ENCODE results near the gene CACNA1H. TPM values are rescaled to one million over a fixed set of nuclear protein-coding genes. Genes with fewer than 3 reads are reported as not detected.

The CACNA1H gene
- total RNA-seq, 1 experiment from 2014 or later: 24.3 TPM

GRCh38 chr16:1121601-1122397 is 31.1 kb upstream of the CACNA1H start:
- Histone ChIP-seq H3K27ac (ENCODE audit: low read depth, low read length) (no peak overlapping the region), H3K36me3 (ENCODE audit: control insufficient read depth in 1 of 2, insufficient read depth in 2 of 2, low read length in 2 of 2) (no peaks in the 10 kb centered on the region), H4K20me1 (ENCODE audit: insufficient read depth) (no peaks in the 10 kb centered on the region), H2AFZ (ENCODE audit: low read depth, low read length, poor library complexity, severe bottlenecking) (no peak overlapping the region), H3K9me3 (ENCODE audit: control insufficient read depth in 1 of 2, insufficient read depth in 1 of 2, low read depth in 1 of 2, low read length in 2 of 2) (no peaks in the 10 kb centered on the region), H3K27me3 (ENCODE audit: insufficient read depth, low read length) (no peaks in the 10 kb centered on the region), H3K79me2 (ENCODE audit: insufficient read depth, low read length) (no peaks in the 10 kb centered on the region), H3K4me2 (ENCODE audit: low read length) (no peak overlapping the region), H3K9me2 (ENCODE audit: insufficient read depth) (no peaks in the 10 kb centered on the region), H3K4me1 (ENCODE audit: control insufficient read depth in 1 of 2, insufficient read depth in 2 of 2, low read length in 2 of 2) (peaks cover 12 to 13% of the 10 kb centered on the region in 2 experiments; a peak in 3 of 4 replicates), H3K9ac (ENCODE audit: low read length) (no peak overlapping the region), H3K4me3 (replicated peaks in 1 of 2; ENCODE audit: low read depth in 1 of 2, low read length in 2 of 2) (no peak overlapping the region)
- DNase-seq (ENCODE audit: low read depth, low spot score) (no peak), ATAC-seq (no peak)
- TF ChIP-seq EGR1 (IDR thresholded peaks at IDR 0.05; ENCODE audit: low read depth) (no peak), JUND (IDR thresholded peaks at IDR 0.05) (no peak), ZBTB33 (IDR thresholded peaks at IDR 0.05; ENCODE audit: extremely low read depth, insufficient replicate concordance, low read length) (no peak), POLR2A (IDR thresholded peaks at IDR 0.05; ENCODE audit: borderline replicate concordance, extremely low read depth, insufficient read depth, insufficient read length) (no peak), RAD21 (IDR thresholded peaks at IDR 0.05; ENCODE audit: low read depth) (no peak), MAX (IDR thresholded peaks at IDR 0.05) (no peak)
- BruUV-seq (replicated peaks): no TSS peak
- POLR2A ChIA-PET: no interaction called here
- CTCF ChIA-PET: no interaction called here
- RAD21 ChIA-PET (ENCODE audit: low non-redundant PET in 1 of 2, low total read pairs in 2 of 2, uncharacterized antibody in 2 of 2, unreplicated experiment in 2 of 2): no interaction called here
- intact Hi-C loops (cut with micrococcal nuclease): no loop called here

GRCh38 chr16:1122398-1122765 is 30.5 kb upstream of the CACNA1H start:
- H3K27me3 ChIP-seq (ENCODE audit: insufficient read depth, low read length): no peaks in the 10 kb centered on the region
- no peak overlapping the region for H3K4me3 ChIP-seq (replicated peaks in 1 of 2; ENCODE audit: low read depth in 1 of 2, low read length in 2 of 2)
- H3K9me2 ChIP-seq (ENCODE audit: insufficient read depth): no peaks in the 10 kb centered on the region
- POLR2A ChIA-PET: no interaction called here
- H3K9ac ChIP-seq (ENCODE audit: low read length): no peak overlapping the region
- no peak overlapping the region for H2AFZ ChIP-seq (ENCODE audit: low read depth, low read length, poor library complexity, severe bottlenecking)
- no peak for ATAC-seq
- no peak for DNase-seq (ENCODE audit: low read depth, low spot score)
- peaks cover 12 to 13% of the 10 kb centered on the region in 2 experiments; a peak in 3 of 4 replicates for H3K4me1 ChIP-seq (ENCODE audit: control insufficient read depth in 1 of 2, insufficient read depth in 2 of 2, low read length in 2 of 2)
- H3K4me2 ChIP-seq (ENCODE audit: low read length): no peak overlapping the region
- no peaks in the 10 kb centered on the region for H3K36me3 ChIP-seq (ENCODE audit: control insufficient read depth in 1 of 2, insufficient read depth in 2 of 2, low read length in 2 of 2)
- intact Hi-C loops (cut with micrococcal nuclease): no loop called here
- no peaks in the 10 kb centered on the region for H3K79me2 ChIP-seq (ENCODE audit: insufficient read depth, low read length)
- H3K9me3 ChIP-seq (ENCODE audit: control insufficient read depth in 1 of 2, insufficient read depth in 1 of 2, low read depth in 1 of 2, low read length in 2 of 2): no peaks in the 10 kb centered on the region
- H4K20me1 ChIP-seq (ENCODE audit: insufficient read depth): no peaks in the 10 kb centered on the region
- CTCF ChIA-PET: no interaction called here
- no TSS peak for BruUV-seq (replicated peaks)
- H3K27ac ChIP-seq (ENCODE audit: low read depth, low read length): no peak overlapping the region
- RAD21 ChIA-PET (ENCODE audit: low non-redundant PET in 1 of 2, low total read pairs in 2 of 2, uncharacterized antibody in 2 of 2, unreplicated experiment in 2 of 2): no interaction called here
- TF ChIP-seq CBX3 (IDR thresholded peaks at IDR 0.05; ENCODE audit: low read depth) (no peak), ATF3 (IDR thresholded peaks at IDR 0.05) (no peak), CEBPB (IDR thresholded peaks at IDR 0.05; ENCODE audit: low read depth) (no peak), RAD21 (IDR thresholded peaks at IDR 0.05; ENCODE audit: low read depth) (no peak), ZFX (IDR thresholded peaks at IDR 0.05) (no peak), SP1 (IDR thresholded peaks at IDR 0.05; ENCODE audit: low read depth) (no peak), ZBTB33 (IDR thresholded peaks at IDR 0.05; ENCODE audit: extremely low read depth, insufficient replicate concordance, low read length) (no peak), EZH2phosphoT487 (IDR thresholded peaks at IDR 0.05; ENCODE audit: borderline replicate concordance) (no peak), SIN3A (IDR thresholded peaks at IDR 0.05; ENCODE audit: low read depth) (no peak), CTCF (IDR thresholded peaks at IDR 0.05 in 2 of 3, conservative IDR thresholded peaks at IDR 0.05 in 1 of 3; ENCODE audit: borderline replicate concordance in 1 of 3, insufficient read depth in 1 of 3, low read depth in 2 of 3, low read length in 2 of 3) (no peak), SRF (IDR thresholded peaks at IDR 0.05; ENCODE audit: low read depth) (no peak)
